GM12875 (cell line): Measurements from ENCODE around the gene ATP5PF.

Experiments used
- H3K4me3 ChIP-seq: one replicate; pipeline ENCODE4 v1.5.1; 2011; ENCODE audit warnings: low read depth, low read length, control low read depth
- CTCF ChIP-seq: IDR thresholded peaks from 2 replicates; pipeline ENCODE4 v1.5.1; 2011; ENCODE audit warnings: low read depth, mild to moderate bottlenecking, control low read depth, inconsistent platforms, low read length, moderate library complexity, borderline replicate concordance; ENCODE audit not compliant: insufficient read depth

The ATP5PF gene

GRCh38 chr21:25742900-25743299 is 8.2 kb upstream of the ATP5PF start:
- H3K4me3 ChIP-seq, result no peak overlapping the region
- no peak for TF ChIP-seq CTCF

- no peak overlapping the region for H3K4me3 ChIP-seq
- TF ChIP-seq CTCF, result no peak
These were observed 2.7 kb upstream of the ATP5PF start for GRCh38 chr21:25737421-25737820.

GRCh38 chr21:25735646-25736597 is 1.2 kb upstream of the ATP5PF start:
- H3K4me3 ChIP-seq, result peak overlapping the region; percentile 74
- TF ChIP-seq CTCF, result no peak

- no peak for TF ChIP-seq CTCF
- H3K4me3 ChIP-seq, result peak overlapping the region; percentile 94
These were observed 125 bp downstream of the ATP5PF start for GRCh38 chr21:25734654-25734903.

- H3K4me3 ChIP-seq, result peak overlapping the region; percentile 94
- TF ChIP-seq CTCF, result no peak
These were observed 648 bp downstream of the ATP5PF start for GRCh38 chr21:25733859-25734653.

GRCh38 chr21:25732091-25732760 is 2.5 kb downstream of the ATP5PF start:
- H3K4me3 ChIP-seq, result no peak overlapping the region
- no peak for TF ChIP-seq CTCF
